ENCODE results near the gene ELF2.

Gene ELF2

GRCh38 chr4:139212900-139213299 lies 35.9 kb upstream of the ELF2 start:
- H2AFZ ChIP-seq (ENCODE audit: low read depth, low read length), result no peak overlapping the region
- no peak overlapping the region for H3K4me3 ChIP-seq (ENCODE audit: low read depth in 1 of 2, low read length in 2 of 2)
- DNase-seq (no peak), ATAC-seq (ENCODE audit: insufficient read depth, low read depth) (no peak)
- no peaks in the 10 kb centered on the region for H3K9me3 ChIP-seq (ENCODE audit: insufficient read depth, low read length, severe bottlenecking)
- H3K4me2 ChIP-seq (ENCODE audit: insufficient read depth, low read length), result no peak overlapping the region
- TF ChIP-seq CTCF (IDR thresholded peaks at IDR 0.05; ENCODE audit: borderline replicate concordance, extremely low read depth, low read length, poor library complexity, severe bottlenecking) (no peak), EZH2 (IDR thresholded peaks at IDR 0.05; ENCODE audit: borderline replicate concordance, low read depth, low read length, severe bottlenecking) (no peak)
- peaks cover 10% of the 10 kb centered on the region for H3K4me1 ChIP-seq (ENCODE audit: insufficient read depth, low read length)
- no peaks in the 10 kb centered on the region for H3K27me3 ChIP-seq (ENCODE audit: insufficient read depth, low read length, poor library complexity)
- H3K9ac ChIP-seq (ENCODE audit: low read depth, low read length), result no peak overlapping the region
- H3K36me3 ChIP-seq (ENCODE audit: insufficient read depth, low read length), result no peaks in the 10 kb centered on the region
- H4K20me1 ChIP-seq (ENCODE audit: insufficient read depth, low read length), result no peaks in the 10 kb centered on the region
- H3K27ac ChIP-seq (ENCODE audit: low read length), result no peak overlapping the region
- H3K79me2 ChIP-seq (ENCODE audit: insufficient read depth, low read length), result no peaks in the 10 kb centered on the region

GRCh38 chr4:139210486-139210885 lies 33.5 kb upstream of the ELF2 start:
- Histone ChIP-seq H2AFZ (ENCODE audit: low read depth, low read length) (no peak overlapping the region), H3K79me2 (ENCODE audit: insufficient read depth, low read length) (no peaks in the 10 kb centered on the region), H3K9ac (ENCODE audit: low read depth, low read length) (no peak overlapping the region), H3K36me3 (ENCODE audit: insufficient read depth, low read length) (no peaks in the 10 kb centered on the region), H3K4me3 (ENCODE audit: low read depth in 1 of 2, low read length in 2 of 2) (no peak overlapping the region), H3K9me3 (ENCODE audit: insufficient read depth, low read length, severe bottlenecking) (no peaks in the 10 kb centered on the region), H3K27ac (ENCODE audit: low read length) (no peak overlapping the region), H3K4me2 (ENCODE audit: insufficient read depth, low read length) (no peak overlapping the region), H3K4me1 (ENCODE audit: insufficient read depth, low read length) (peaks cover 10% of the 10 kb centered on the region), H4K20me1 (ENCODE audit: insufficient read depth, low read length) (no peaks in the 10 kb centered on the region), H3K27me3 (ENCODE audit: insufficient read depth, low read length, poor library complexity) (no peaks in the 10 kb centered on the region)
- no peak for DNase-seq
- ATAC-seq (ENCODE audit: insufficient read depth, low read depth), result no peak
- TF ChIP-seq EZH2 (IDR thresholded peaks at IDR 0.05; ENCODE audit: borderline replicate concordance, low read depth, low read length, severe bottlenecking) (no peak), CTCF (IDR thresholded peaks at IDR 0.05; ENCODE audit: borderline replicate concordance, extremely low read depth, low read length, poor library complexity, severe bottlenecking) (no peak)

- no peaks in the 10 kb centered on the region for H3K36me3 ChIP-seq (ENCODE audit: insufficient read depth, low read length)
- no peak for TF ChIP-seq EZH2 (IDR thresholded peaks at IDR 0.05; ENCODE audit: borderline replicate concordance, low read depth, low read length, severe bottlenecking)
- no peak for TF ChIP-seq CTCF (IDR thresholded peaks at IDR 0.05; ENCODE audit: borderline replicate concordance, extremely low read depth, low read length, poor library complexity, severe bottlenecking)
- H3K4me1 ChIP-seq (ENCODE audit: insufficient read depth, low read length), result peaks cover 10% of the 10 kb centered on the region
- H3K27ac ChIP-seq (ENCODE audit: low read length), result no peak overlapping the region
- no peak overlapping the region for H3K9ac ChIP-seq (ENCODE audit: low read depth, low read length)
- H2AFZ ChIP-seq (ENCODE audit: low read depth, low read length), result no peak overlapping the region
- H3K27me3 ChIP-seq (ENCODE audit: insufficient read depth, low read length, poor library complexity), result no peaks in the 10 kb centered on the region
- H3K4me2 ChIP-seq (ENCODE audit: insufficient read depth, low read length), result no peak overlapping the region
- DNase-seq, result no peak
- H4K20me1 ChIP-seq (ENCODE audit: insufficient read depth, low read length), result no peaks in the 10 kb centered on the region
- ATAC-seq (ENCODE audit: insufficient read depth, low read depth), result no peak
- no peaks in the 10 kb centered on the region for H3K9me3 ChIP-seq (ENCODE audit: insufficient read depth, low read length, severe bottlenecking)
- H3K4me3 ChIP-seq (ENCODE audit: low read depth in 1 of 2, low read length in 2 of 2), result no peak overlapping the region
- no peaks in the 10 kb centered on the region for H3K79me2 ChIP-seq (ENCODE audit: insufficient read depth, low read length)
Measured at GRCh38 chr4:139209470-139210063, 32.5 kb upstream of the ELF2 start.

Data from DND-41 (cell line).